Gastrocnemius medialis (tissue), 4 donors: ENCODE measurements around the gene PBX3.
A peak's percentile ranks its signal among the peaks of the same experiment; 100 is the strongest.

Experiments used
- CTCF ChIP-seq, 5 experiments: fragments of 450-650 bp in 3 of 5; fragments of 200-600 bp in 2 of 5; sonication (generic) in 2 of 5; IDR thresholded peaks in 4 of 5; conservative IDR thresholded peaks in 1 of 5; 1 replicate in 4 of 5; 2 replicates in 1 of 5; pipeline ENCODE4 v1.5.1; 2016 to 2019; ENCODE audit warnings: antibody characterized with exemption in 5 of 5, mild to moderate bottlenecking in 3 of 5, moderate library complexity in 3 of 5
- POLR2A ChIP-seq, 2 donors: fragments of 450-650 bp; IDR thresholded peaks; one replicate each; pipeline ENCODE4 v1.6.1; 2017; ENCODE audit warnings: antibody characterized with exemption in 2 of 2, mild to moderate bottlenecking in 2 of 2, moderate library complexity in 2 of 2

DNA sequence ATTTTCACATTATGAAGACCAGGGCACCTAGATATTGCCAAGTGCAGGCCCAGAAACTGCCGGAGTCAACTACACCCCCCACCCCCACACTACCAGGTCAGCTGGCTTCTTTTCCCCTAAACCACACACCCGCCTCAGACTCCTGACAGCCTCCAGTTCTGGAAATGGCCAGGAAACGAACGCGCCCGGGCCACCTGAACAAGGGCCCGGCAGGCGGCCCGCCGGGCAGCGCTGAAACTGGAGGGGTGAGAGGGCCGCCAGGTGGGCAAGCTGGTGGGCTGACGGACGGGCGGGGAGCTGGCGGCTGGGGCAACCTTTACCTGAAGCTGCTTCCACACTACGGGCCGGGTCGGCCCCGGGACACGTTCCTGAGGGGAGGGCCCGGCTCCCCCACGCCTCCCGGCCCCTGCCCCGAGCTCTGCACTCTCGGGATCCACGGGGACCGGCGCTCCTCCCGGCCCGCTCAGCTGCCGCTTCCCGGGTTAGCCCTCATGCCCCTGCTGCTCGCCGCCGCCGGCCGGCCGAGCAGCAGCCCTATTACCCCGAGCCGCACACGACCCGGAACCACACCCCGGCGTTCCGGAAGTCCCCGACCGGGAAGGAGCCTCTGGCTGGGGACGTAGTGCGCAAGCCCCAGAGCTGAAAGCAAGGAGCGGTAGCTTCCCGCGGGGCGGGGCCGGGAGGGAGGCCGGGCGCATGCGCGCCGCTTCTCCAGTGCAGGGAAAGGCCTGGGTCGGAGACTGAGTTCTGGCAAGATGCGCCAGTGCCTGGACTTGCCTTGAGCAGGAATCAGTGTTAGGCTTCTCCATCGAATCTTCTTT, 40.3 kb upstream of the PBX3 start, which contains the start of gene MAPKAP1:
- TF ChIP-seq CTCF (IDR thresholded peaks at IDR 0.05 in 4 of 5, conservative IDR thresholded peaks at IDR 0.05 in 1 of 5) (no peak), POLR2A (IDR thresholded peaks at IDR 0.05) (peak; percentile 68 to 72)
